Sigmoid colon (tissue), 4 donors: ENCODE measurements around the gene FEM1A.

Source experiments
- CTCF ChIP-seq, 4 experiments: fragments of 450-650 bp in 3 of 4; fragments of 200-600 bp in 1 of 4; IDR thresholded peaks; one replicate each; pipeline ENCODE4 v1.5.1; 2016 to 2019; ENCODE audit warnings: antibody characterized with exemption in 4 of 4, mild to moderate bottlenecking in 3 of 4, moderate library complexity in 2 of 4
- POLR2A ChIP-seq, 2 donors: fragments of 450-650 bp; IDR thresholded peaks; one replicate each; pipeline ENCODE4 v1.6.1; 2016; ENCODE audit warnings: antibody characterized with exemption in 2 of 2, mild to moderate bottlenecking in 2 of 2, moderate library complexity in 2 of 2
- POLR2AphosphoS5 ChIP-seq, 4 donors: sonication (generic); formaldehyde crosslinking; IDR thresholded peaks; one replicate each; pipeline ENCODE4 v1.6.1; 2017; ENCODE audit warnings: antibody characterized with exemption in 4 of 4

- TF ChIP-seq POLR2AphosphoS5 (IDR thresholded peaks at IDR 0.05) (no peak), CTCF (IDR thresholded peaks at IDR 0.05) (no peak), POLR2A (IDR thresholded peaks at IDR 0.05) (no peak)
Observed at GRCh38 chr19:4814625-4815425, 23.3 kb downstream of the FEM1A start.
